Measurements from ENCODE around the gene DOCK2. TPM values are rescaled to one million over a fixed set of nuclear protein-coding genes. Genes with fewer than 3 reads are reported as not detected.

Gene DOCK2
- total RNA-seq, 4 donors from 2014 or later: 2.0 to 17.4 (median 7.5) TPM

DNA sequence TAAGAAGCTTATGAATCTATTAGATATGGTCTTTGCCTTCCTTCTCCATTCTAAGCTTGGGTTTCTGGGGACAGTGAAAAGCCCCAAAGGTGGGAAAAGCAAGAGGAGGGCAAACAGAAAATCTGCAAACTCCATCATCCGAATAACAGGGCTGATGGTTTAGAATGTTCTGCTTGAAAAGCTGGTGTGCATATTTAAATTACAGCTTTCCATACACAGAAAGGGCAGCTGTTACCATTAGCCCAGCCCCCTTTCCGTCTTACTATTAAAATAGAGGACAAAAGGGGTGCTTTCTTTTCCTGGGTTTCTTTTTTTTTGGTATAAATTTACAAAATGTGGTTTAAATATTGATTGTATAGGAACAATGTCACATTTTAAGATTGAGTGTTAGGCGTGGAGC lies 321.2 kb downstream of the DOCK2 start:
- TF ChIP-seq CTCF (IDR thresholded peaks at IDR 0.05): no peak
- no peak for TF ChIP-seq POLR2A (IDR thresholded peaks at IDR 0.05)
- intact Hi-C loops (cut with DNase I; ENCODE audit: low total_unique reads): no loop called here

DNA sequence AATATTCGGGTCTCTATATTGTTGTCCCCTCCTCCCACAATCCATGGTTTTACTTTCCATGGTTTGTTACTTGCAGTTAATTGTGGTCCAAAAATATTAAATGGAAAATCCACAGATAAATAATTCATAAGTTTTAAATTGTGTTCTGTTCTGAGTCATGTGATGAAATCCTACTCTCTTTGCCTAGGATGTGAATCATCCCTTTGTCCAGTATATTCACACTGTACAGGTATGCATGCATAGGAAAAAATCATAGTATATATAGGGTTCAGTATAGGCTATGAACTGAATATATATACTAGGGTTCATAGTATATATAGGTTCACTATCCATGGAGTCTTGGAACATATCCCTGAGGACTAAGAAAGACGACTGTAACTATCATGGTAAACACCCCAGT lies 323.6 kb downstream of the DOCK2 start:
- TF ChIP-seq CTCF (IDR thresholded peaks at IDR 0.05) (no peak), POLR2A (IDR thresholded peaks at IDR 0.05) (no peak)
- H3K27ac ChIP-seq: no peak overlapping the region
- no peaks in the 10 kb centered on the region for H3K4me1 ChIP-seq
- no peaks in the 10 kb centered on the region for H3K9me3 ChIP-seq
- DNase-seq: no peak
- intact Hi-C loops (cut with DNase I; ENCODE audit: low total_unique reads): no loop called here
- no peaks in the 10 kb centered on the region for H3K27me3 ChIP-seq
- H3K4me3 ChIP-seq: no peak overlapping the region
- no peaks in the 10 kb centered on the region for H3K36me3 ChIP-seq

More for the DNA sequence above, 321.2 kb downstream of the DOCK2 start:
- H3K27ac ChIP-seq: no peak overlapping the region
- H3K9me3 ChIP-seq: no peaks in the 10 kb centered on the region
- H3K36me3 ChIP-seq: no peaks in the 10 kb centered on the region
- H3K4me3 ChIP-seq: no peak overlapping the region
- no peaks in the 10 kb centered on the region for H3K4me1 ChIP-seq
- DNase-seq: no peak
- H3K27me3 ChIP-seq: no peaks in the 10 kb centered on the region

DNA sequence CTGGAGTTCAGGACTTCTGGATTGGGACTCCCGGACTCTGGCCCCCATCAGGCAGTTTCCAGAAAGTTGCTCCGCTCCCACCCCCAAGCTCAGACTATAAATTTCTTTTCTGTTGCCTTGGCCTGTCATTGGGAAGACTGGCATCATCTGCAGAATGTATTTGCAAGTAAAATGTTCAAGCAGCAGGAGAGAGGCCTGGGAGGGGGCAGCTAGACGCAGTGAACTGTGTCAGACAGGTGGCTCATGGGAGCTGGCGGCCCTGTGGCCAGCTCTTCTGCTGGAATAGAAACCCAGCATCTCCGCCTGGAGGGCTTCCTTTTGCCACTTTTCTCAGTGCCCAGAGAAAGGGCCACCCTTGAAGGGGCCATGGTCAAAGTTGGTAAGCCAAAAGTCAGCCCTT lies 327.2 kb downstream of the DOCK2 start:
- H3K4me3 ChIP-seq: no peak overlapping the region
- H3K4me1 ChIP-seq: no peaks in the 10 kb centered on the region
- no peaks in the 10 kb centered on the region for H3K9me3 ChIP-seq
- H3K36me3 ChIP-seq: no peaks in the 10 kb centered on the region
- intact Hi-C loops (cut with DNase I; ENCODE audit: low total_unique reads): no loop called here
- H3K27ac ChIP-seq: no peak overlapping the region
- TF ChIP-seq POLR2A (IDR thresholded peaks at IDR 0.05): no peak
- TF ChIP-seq CTCF (IDR thresholded peaks at IDR 0.05): no peak
- H3K27me3 ChIP-seq: no peaks in the 10 kb centered on the region
- DNase-seq: no peak

GRCh38 chr5:169970339-169970738 lies 333.3 kb downstream of the DOCK2 start:
- Histone ChIP-seq H3K27me3 (no peaks in the 10 kb centered on the region), H3K4me1 (no peaks in the 10 kb centered on the region), H3K27ac (no peak overlapping the region), H3K9me3 (no peaks in the 10 kb centered on the region), H3K4me3 (no peak overlapping the region), H3K36me3 (no peaks in the 10 kb centered on the region)
- TF ChIP-seq POLR2A (IDR thresholded peaks at IDR 0.05) (no peak), CTCF (IDR thresholded peaks at IDR 0.05) (no peak)
- intact Hi-C loops (cut with DNase I; ENCODE audit: low total_unique reads): no loop called here
- no peak for DNase-seq

- Histone ChIP-seq H3K36me3 (no peaks in the 10 kb centered on the region), H3K4me3 (no peak overlapping the region), H3K27me3 (no peaks in the 10 kb centered on the region), H3K4me1 (no peaks in the 10 kb centered on the region), H3K9me3 (no peaks in the 10 kb centered on the region), H3K27ac (no peak overlapping the region)
- TF ChIP-seq POLR2A (IDR thresholded peaks at IDR 0.05) (no peak), CTCF (IDR thresholded peaks at IDR 0.05) (no peak)
- DNase-seq: peak in 1 of 2 donors; percentile 22
- intact Hi-C loops (cut with DNase I; ENCODE audit: low total_unique reads): no loop called here
These were observed 334.1 kb downstream of the DOCK2 start for GRCh38 chr5:169970911-169971765.

Measured in uterus (tissue), 4 donors.